Effector CD8-positive, alpha-beta T cell (primary cell): ENCODE measurements around the gene HBQ1.
"Not testable (repeated sequence)": the region's sequence is repeated elsewhere in the genome, so short reads cannot be mapped to it uniquely, and the experiment has no call there.

ENCODE experiments used
- DNase-seq: peaks from one replicate; lab custom pipeline; 2025; lab: John Stamatoyannopoulos, UW

The HBQ1 gene

DNA sequence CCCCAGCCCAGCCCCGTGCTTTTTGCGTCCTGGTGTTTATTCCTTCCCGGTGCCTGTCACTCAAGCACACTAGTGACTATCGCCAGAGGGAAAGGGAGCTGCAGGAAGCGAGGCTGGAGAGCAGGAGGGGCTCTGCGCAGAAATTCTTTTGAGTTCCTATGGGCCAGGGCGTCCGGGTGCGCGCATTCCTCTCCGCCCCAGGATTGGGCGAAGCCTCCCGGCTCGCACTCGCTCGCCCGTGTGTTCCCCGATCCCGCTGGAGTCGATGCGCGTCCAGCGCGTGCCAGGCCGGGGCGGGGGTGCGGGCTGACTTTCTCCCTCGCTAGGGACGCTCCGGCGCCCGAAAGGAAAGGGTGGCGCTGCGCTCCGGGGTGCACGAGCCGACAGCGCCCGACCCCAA, 4.3 kb upstream of the HBQ1 start:
- not testable (repeated sequence) for DNase-seq

GRCh38 chr16:176477-177382, 3.5 kb upstream of the HBQ1 start, which contains the start of gene HBA1:
TSS of gene HBA1 (plus strand) at chr16:176680. CDS start at chr16:176717, 37 bp downstream.
- not testable (repeated sequence) for DNase-seq

DNA sequence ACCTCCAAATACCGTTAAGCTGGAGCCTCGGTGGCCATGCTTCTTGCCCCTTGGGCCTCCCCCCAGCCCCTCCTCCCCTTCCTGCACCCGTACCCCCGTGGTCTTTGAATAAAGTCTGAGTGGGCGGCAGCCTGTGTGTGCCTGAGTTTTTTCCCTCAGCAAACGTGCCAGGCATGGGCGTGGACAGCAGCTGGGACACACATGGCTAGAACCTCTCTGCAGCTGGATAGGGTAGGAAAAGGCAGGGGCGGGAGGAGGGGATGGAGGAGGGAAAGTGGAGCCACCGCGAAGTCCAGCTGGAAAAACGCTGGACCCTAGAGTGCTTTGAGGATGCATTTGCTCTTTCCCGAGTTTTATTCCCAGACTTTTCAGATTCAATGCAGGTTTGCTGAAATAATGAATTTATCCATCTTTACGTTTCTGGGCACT, 2.9 kb upstream of the HBQ1 start:
- no peak for DNase-seq

DNA sequence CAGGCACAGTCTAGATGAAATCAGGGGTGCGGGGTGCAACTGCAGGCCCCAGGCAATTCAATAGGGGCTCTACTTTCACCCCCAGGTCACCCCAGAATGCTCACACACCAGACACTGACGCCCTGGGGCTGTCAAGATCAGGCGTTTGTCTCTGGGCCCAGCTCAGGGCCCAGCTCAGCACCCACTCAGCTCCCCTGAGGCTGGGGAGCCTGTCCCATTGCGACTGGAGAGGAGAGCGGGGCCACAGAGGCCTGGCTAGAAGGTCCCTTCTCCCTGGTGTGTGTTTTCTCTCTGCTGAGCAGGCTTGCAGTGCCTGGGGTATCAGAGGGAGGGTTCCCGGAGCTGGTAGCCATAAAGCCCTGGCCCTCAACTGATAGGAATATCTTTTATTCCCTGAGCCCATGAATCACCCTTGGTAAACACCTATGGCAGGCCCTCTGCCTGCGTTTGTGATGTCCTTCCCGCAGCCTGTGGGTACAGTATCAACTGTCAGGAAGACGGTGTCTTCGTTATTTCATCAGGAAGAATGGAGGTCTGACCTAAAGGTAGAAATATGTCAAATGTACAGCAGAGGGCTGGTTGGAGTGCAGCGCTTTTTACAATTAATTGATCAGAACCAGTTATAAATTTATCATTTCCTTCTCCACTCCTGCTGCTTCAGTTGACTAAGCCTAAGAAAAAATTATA, 2.1 kb upstream of the HBQ1 start:
- no peak for DNase-seq

- no peak for DNase-seq
Observed at GRCh38 chr16:178668-179015, 1.6 kb upstream of the HBQ1 start.

DNA sequence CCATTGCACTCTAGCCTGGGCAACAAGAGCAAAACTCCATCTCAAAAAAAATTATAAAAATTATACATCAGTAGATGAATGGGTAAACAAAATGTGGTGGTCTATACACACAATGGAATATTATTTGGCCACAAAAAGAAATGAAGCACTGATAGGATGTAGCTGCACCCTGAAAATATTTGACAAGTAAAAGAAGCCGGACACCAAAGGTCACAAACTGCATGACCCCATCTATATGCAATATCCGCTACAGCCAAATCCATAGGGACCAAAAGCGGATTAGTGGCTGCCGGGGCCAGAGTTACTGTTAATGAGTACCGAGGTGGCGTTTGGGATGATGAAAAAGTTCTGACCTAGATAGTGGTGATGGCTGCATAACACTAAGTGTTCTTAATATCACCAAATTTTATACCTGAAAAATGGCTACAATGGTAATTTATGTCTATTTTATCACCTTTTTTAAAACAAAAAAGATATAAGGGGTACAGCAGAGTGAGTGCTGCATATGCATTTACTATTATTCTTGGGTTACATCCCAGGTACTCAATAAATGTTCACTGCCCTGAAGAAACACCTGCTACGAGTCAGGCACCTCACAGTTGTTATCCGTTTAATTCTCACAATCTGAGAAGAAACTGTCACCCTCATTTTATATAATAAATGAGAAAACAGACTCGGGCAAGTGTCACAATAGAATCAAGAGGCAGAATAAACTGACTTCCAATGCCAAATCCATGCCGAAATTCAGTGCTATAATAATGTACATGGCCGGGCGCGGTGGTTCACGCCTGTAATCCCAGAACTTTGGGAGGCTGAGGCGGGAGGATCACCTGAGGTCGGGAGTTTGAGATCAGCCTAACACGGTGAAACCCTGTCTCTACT, 807 bp upstream of the HBQ1 start:
- DNase-seq: no peak

DNA sequence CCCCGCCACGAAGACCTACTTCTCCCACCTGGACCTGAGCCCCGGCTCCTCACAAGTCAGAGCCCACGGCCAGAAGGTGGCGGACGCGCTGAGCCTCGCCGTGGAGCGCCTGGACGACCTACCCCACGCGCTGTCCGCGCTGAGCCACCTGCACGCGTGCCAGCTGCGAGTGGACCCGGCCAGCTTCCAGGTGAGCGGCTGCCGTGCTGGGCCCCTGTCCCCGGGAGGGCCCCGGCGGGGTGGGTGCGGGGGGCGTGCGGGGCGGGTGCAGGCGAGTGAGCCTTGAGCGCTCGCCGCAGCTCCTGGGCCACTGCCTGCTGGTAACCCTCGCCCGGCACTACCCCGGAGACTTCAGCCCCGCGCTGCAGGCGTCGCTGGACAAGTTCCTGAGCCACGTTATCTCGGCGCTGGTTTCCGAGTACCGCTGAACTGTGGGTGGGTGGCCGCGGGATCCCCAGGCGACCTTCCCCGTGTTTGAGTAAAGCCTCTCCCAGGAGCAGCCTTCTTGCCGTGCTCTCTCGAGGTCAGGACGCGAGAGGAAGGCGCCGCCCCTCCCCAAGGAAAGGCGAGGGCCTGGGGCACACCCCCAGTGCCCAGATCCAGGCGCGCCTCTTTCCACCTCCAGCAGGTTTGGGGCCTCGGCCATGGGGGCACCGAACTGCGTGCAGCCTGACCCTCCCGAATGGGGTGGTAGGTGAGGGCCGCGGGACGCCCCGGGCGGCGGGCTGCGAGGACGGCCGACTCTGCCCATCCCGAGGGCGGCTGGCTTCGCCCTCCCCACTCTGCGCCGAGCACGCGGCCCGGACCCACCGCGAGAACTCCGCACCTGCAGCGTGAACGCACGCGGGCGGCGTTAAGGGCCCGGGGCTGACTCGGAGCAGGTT, 664 bp downstream of the HBQ1 start:
- DNase-seq: no peak

GRCh38 chr16:181565-182021, 1.3 kb downstream of the HBQ1 start:
- DNase-seq: peak; percentile 79

DNA sequence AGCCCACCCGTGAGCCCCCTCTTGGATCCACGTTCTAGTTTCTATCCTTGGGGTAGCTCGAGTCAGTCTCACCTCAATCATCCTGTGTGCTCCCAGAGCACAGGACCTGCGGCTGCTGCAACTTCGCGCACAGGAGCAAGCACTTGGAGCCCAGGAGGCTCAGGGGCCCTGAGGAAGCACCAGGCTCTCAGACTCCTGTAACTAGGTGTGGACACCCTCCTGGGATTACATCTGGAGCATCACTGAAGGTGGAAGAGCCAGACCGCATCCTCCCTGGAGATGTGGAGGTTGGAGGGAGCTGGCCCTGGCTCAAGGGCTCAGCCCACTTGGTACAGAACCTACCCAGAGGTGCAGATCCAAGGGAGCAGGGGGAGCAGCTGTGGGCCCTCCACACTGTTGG, 2.7 kb downstream of the HBQ1 start:
- no peak for DNase-seq

GRCh38 chr16:185213-185612, 5.0 kb downstream of the HBQ1 start:
- no peak for DNase-seq

GRCh38 chr16:185691-186090, 5.4 kb downstream of the HBQ1 start:
- DNase-seq: no peak

DNA sequence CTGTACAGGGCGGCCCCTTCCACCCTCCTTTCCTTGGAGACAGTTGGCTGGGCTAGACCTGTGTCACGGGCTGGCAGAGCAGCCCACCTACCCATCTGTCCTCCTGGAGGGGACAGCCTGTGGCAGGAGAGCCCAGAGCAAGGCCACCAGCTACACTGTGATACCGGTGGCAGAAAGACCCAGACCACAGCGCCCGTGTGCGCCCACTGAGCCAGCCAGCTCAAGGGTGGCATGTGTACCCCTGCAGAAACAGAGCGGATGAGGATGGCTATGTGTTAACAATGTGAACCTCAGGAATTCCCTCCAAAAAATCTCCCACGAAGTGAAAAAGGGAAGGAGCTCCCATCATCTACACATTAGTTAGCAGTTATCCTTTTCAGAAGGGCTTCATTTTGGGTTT, 7.1 kb downstream of the HBQ1 start:
- DNase-seq: no peak

DNA sequence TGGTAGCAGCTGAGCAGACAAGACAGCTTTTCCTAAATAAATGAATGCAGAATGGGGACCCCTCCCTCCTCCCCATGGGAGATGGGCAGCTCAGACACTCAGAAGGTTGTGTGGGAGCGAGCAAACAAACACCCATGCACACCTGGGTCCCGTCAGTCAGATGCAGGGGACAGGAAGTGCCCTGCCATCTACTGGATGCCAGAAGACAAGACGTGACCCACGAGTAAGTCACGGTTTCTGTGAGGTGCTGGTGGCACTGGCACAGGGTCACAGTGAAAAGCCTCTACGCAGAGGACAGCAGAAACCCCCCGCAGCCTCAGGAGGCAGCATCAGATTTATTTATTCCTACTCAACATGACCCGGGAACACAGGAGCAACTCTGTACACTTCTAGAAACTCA, 8.4 kb downstream of the HBQ1 start:
- DNase-seq: no peak

DNA sequence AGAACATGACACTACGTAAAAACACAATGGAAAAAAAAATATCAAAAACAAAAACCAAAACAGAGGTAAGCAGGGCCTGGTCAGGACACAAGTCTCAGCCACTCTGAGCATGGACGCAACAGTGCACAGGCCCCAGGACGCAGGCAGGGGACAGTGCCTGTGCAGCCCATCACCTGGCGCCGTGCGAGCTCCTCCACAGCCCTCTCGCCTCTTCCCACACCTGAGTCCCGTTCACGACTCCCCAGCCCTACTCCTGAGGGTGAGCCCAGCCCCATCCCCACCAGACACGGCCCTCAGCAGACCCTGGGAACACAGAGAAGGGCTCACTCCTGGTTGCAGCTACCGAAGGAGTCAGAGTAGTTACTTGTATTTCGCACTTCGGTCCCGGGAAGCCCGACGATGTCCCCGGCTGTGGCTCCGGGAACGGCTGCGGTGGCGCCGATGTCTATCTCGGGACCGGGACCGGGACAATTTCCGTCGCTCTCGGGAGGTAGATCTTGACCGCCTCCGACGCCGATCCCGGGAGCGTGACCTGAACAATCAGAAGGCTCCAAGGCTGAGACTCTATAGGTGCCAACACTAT, 9.4 kb downstream of the HBQ1 start:
- no peak for DNase-seq

DNA sequence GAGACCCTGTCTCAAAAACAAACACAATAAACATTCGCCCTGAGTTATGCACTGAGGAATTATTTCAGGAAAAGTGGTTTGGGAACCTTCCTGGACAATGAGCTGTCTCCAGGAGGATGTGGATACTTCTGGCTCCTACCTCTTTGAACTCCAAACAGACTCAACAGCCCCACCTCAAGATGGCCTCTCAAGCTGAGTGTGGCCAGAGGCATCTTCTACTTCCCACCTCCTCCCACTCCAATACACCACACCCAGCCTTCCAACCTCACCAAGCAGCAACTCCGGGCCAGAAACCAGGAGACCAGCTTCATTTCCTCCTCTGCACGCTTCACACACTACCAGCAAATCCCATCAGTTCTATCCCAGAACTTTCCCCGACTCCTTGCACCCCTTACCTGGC, 11.6 kb downstream of the HBQ1 start:
- DNase-seq: no peak

DNA sequence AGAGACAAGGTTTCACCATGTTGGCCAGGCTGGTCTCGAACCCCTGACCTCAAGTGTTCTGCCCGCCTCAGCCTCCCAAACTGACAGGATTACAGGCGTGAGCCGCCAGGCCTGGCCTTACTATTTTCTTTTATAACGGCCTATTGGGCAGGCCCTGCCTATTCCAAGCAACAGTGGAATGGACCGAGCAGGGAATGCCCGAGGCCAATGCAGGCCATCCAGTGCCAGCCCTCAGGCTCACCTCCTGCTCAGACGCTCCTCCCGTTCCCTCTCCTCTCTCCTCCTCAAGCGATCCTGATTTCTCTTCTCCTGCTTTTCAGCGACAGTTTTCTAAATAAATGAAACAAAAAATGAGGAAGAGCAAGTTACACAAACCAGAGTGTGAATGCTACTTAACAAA, 12.4 kb downstream of the HBQ1 start:
- no peak for DNase-seq

DNA sequence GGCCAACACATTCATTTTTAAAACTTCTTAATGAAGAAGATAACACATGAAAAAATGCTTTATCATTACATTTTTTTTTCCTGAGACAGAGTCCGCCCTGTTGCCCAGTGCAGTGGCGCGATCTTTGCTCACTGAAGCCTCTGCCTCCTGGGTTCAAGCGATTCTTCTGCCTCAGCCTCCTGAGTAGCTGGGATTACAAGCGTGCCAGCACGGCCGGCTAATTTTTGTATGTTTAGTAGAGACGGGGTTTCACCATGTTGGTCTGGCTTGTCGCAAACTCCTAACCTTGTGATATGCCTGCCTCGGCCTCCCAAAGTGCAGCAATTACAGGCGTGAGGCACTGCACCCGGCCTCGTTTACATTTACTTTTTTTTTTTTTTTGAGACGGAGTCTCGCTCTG, 13.2 kb downstream of the HBQ1 start:
- DNase-seq: no peak

GRCh38 chr16:194516-194915, 14.3 kb downstream of the HBQ1 start:
- DNase-seq: no peak

GRCh38 chr16:200388-200787, 20.1 kb downstream of the HBQ1 start:
- no peak for DNase-seq

- no peak for DNase-seq
Observed at GRCh38 chr16:203246-203645, 23.0 kb downstream of the HBQ1 start.

DNA sequence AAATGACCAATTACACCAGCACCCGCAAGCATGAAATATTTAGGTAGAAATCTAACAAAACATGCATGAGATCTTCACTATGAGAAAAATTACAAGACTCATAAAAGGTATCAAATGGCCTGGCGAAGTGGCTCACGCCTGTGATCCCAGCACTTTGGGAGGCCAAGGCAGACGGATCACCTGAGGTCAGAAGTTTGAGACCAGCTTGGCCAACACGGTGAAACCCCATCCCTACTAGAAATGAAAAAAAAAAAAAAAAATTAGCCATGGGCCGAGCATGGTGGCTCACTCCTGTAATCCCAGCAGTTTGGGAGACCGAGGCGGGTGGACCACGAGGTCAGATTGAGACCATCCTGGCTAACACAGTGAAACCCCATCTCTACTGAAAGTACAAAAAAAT, 23.8 kb downstream of the HBQ1 start:
- not testable (repeated sequence) for DNase-seq
